HepG2 (cell line): ENCODE data around the gene ELOVL6. TPM values are rescaled to one million over a fixed set of nuclear protein-coding genes. Genes with fewer than 3 reads are reported as not detected.
A peak's percentile ranks its signal among the peaks of the same experiment; 100 is the strongest.

ENCODE experiments used
- ASH2L ChIP-seq: fragments of 300-600, 200-600 bp; sonication (generic); IDR thresholded peaks from 2 replicates; pipeline ENCODE4 v1.7.0; 2017; ENCODE audit warnings: low read depth, mild to moderate bottlenecking, moderate library complexity, mixed read lengths, low read length; ENCODE audit not compliant: insufficient read length
- HNF1A ChIP-seq, 2 experiments: sonication (generic) in 1 of 2; formaldehyde crosslinking in 1 of 2; IDR thresholded peaks; 2 replicates each; pipeline versions ENCODE4 v1.4.0 to v1.6.1; 2016 to 2020; ENCODE audit warnings: borderline replicate concordance in 1 of 2, low read depth in 1 of 2, mild to moderate bottlenecking in 1 of 2, missing genetic modification reagents in 1 of 2
- HNRNPLL ChIP-seq: fragments of 200-400 bp; formaldehyde crosslinking; IDR thresholded peaks from 2 replicates; pipeline ENCODE4 v1.6.1; 2017; ENCODE audit warnings: mild to moderate bottlenecking, low read depth, low read length; ENCODE audit not compliant: poor library complexity, severe bottlenecking
- KIAA2018 ChIP-seq: sonication (generic); formaldehyde crosslinking; IDR thresholded peaks from 2 replicates; pipeline ENCODE4 v1.5.0; 2020; ENCODE audit warnings: mild to moderate bottlenecking, missing genetic modification reagents, borderline replicate concordance
- PHF21A ChIP-seq: sonication (generic); formaldehyde crosslinking; IDR thresholded peaks from 2 replicates; pipeline ENCODE4 v1.5.0; 2020; ENCODE audit warnings: mild to moderate bottlenecking, missing genetic modification reagents
- TEF ChIP-seq: sonication (generic); formaldehyde crosslinking; IDR thresholded peaks from 2 replicates; pipeline ENCODE4 v1.5.0; 2020; ENCODE audit warnings: missing genetic modification reagents
- ZNF143 ChIP-seq: sonication (generic); formaldehyde crosslinking; IDR thresholded peaks from 2 replicates; pipeline ENCODE4 v1.4.0; 2020; ENCODE audit warnings: missing genetic modification reagents
- ZNF264 ChIP-seq: sonication (generic); formaldehyde crosslinking; IDR thresholded peaks from 2 replicates; pipeline ENCODE4 v1.4.0; 2020; ENCODE audit warnings: missing genetic modification reagents
- ZNF274 ChIP-seq: sonication (generic); formaldehyde crosslinking; IDR thresholded peaks from 2 replicates; pipeline ENCODE4 v1.5.1; 2020; ENCODE audit warnings: mild to moderate bottlenecking, missing genetic modification reagents
- ZNF468 ChIP-seq: sonication (generic); formaldehyde crosslinking; IDR thresholded peaks from 2 replicates; pipeline ENCODE4 v1.8.0; 2022; ENCODE audit warnings: mild to moderate bottlenecking, moderate library complexity, missing genetic modification reagents
- ZNF710 ChIP-seq: sonication (generic); formaldehyde crosslinking; IDR thresholded peaks from 2 replicates; pipeline ENCODE4 v1.5.0; 2020; ENCODE audit warnings: mild to moderate bottlenecking, missing genetic modification reagents, borderline replicate concordance
- ZNF839 ChIP-seq: sonication (generic); formaldehyde crosslinking; IDR thresholded peaks from 2 replicates; pipeline ENCODE4 v1.4.0; 2020; ENCODE audit warnings: missing genetic modification reagents, mild to moderate bottlenecking, borderline replicate concordance
- polyA plus RNA-seq, 8 experiments: library from polyadenylated mRNA; depleted of rRNA in 3 of 8; stranded (reverse) in 7 of 8; unstranded in 1 of 8; fragments of >200 nt; fragmentation: Illumina TruSeq in 4 of 8; extraction: Trizol in 4 of 8; gene quantifications; 2 replicates each; pipeline versions ENCODE4 v1.2.1 to v1.2.3, GENCODE V29; 2011 to 2016; ENCODE audit warnings: low read depth in 4 of 8, missing spikeins in 1 of 8, mixed read lengths in 1 of 8; ENCODE audit not compliant: insufficient read depth in 1 of 8
- total RNA-seq, 5 experiments: library from RNA; depleted of rRNA; stranded (reverse); fragments of >200 nt; fragmentation: Illumina TruSeq; extraction: Trizol; gene quantifications; 2 replicates each; pipeline ENCODE4 v1.2.3, GENCODE V29; 2016; ENCODE audit warnings: low read depth in 1 of 5

Gene ELOVL6
- total and polyA plus RNA-seq, 2 of the 13 experiments (the other 11 are each of a cell fraction or from before 2014, with no cell fraction given): 14.1 to 23.2 TPM

- TF ChIP-seq HNRNPLL: peak; percentile 16
- no peak for TF ChIP-seq KIAA2018 (CRISPR knock-in tag)
- TF ChIP-seq ZNF143: 0 out of 2 replicates have a peak, but pooled peaks have one; percentile 38
- TF ChIP-seq HNF1A (IDR thresholded peaks at IDR 0.05; ENCODE audit: low read depth): no peak
- no peak for TF ChIP-seq HNF1A (CRISPR knock-in tag; IDR thresholded peaks at IDR 0.05; ENCODE audit: borderline replicate concordance)
- no peak for TF ChIP-seq ZNF468 (CRISPR knock-in tag)
- TF ChIP-seq ZNF710 (CRISPR knock-in tag): peak; percentile 48; the same call in 1 of the 2 replicates
- 0 out of 2 replicates have a peak, but pooled peaks have one; percentile 12 for TF ChIP-seq ZNF274 (CRISPR knock-in tag)
- no peak for TF ChIP-seq PHF21A
- no peak for TF ChIP-seq ZNF264 (CRISPR knock-in tag)
- TF ChIP-seq ZNF839: no peak
- TF ChIP-seq ASH2L: peak; percentile 46
- no peak for TF ChIP-seq TEF
These were observed 1.4 kb downstream of the ELOVL6 start (continued) for GRCh38 chr4:110196871-110197528.
